Measurements from ENCODE around the gene TSKU.
A peak's percentile ranks its signal among the peaks of the same experiment; 100 is the strongest.

The TSKU gene

GRCh38 chr11:76745044-76745376 lies 38.1 kb upstream of the TSKU start:
- Histone ChIP-seq H3K4ac (ENCODE audit: low read depth in 1 of 2, low read length in 2 of 2) (no peak overlapping the region), H3K27ac (ENCODE audit: low read length, poor library complexity, severe bottlenecking) (no peak overlapping the region), H4K91ac (ENCODE audit: low read length) (no peak overlapping the region), H3K18ac (ENCODE audit: low read depth in 1 of 2, low read length in 2 of 2) (no peak overlapping the region), H3K4me2 (ENCODE audit: low read length, poor library complexity, severe bottlenecking) (no peak overlapping the region), H2AK5ac (ENCODE audit: low read length, severe bottlenecking) (no peak overlapping the region), H2BK120ac (ENCODE audit: low read depth, low read length) (no peak overlapping the region), H3K79me1 (replicated peaks; ENCODE audit: low read length, poor library complexity, severe bottlenecking) (no peaks in the 10 kb centered on the region), H2BK5ac (ENCODE audit: low read depth, low read length, poor library complexity, severe bottlenecking) (no peak overlapping the region), H3K9ac (ENCODE audit: low read length) (peak overlapping the region; percentile 63), H2BK12ac (ENCODE audit: low read length in 2 of 2) (no peak overlapping the region), H4K8ac (ENCODE audit: low read length) (no peak overlapping the region), H3K27me3 (ENCODE audit: control insufficient read depth in 1 of 2, insufficient read depth in 1 of 2, low read length in 2 of 2) (no peaks in the 10 kb centered on the region), H3K23ac (ENCODE audit: low read length in 2 of 2) (no peak overlapping the region), H3K4me1 (ENCODE audit: control insufficient read depth, insufficient read depth, low read depth, low read length) (no peaks in the 10 kb centered on the region), H2BK15ac (ENCODE audit: low read depth, poor library complexity, severe bottlenecking) (no peak overlapping the region), H3K4me3 (ENCODE audit: insufficient read depth in 1 of 2, low read depth in 1 of 2, low read length in 2 of 2) (no peak overlapping the region), H3K36me3 (ENCODE audit: control insufficient read depth in 1 of 2, insufficient read depth in 2 of 2, low read depth in 1 of 2, low read length in 2 of 2) (no peaks in the 10 kb centered on the region), H3K9me3 (ENCODE audit: control insufficient read depth, low read length) (no peaks in the 10 kb centered on the region), H2AFZ (ENCODE audit: low read depth, low read length) (no peak overlapping the region), H3K14ac (ENCODE audit: low read length in 2 of 2) (no peak overlapping the region)
- 85% methylated on average over 3 of the region's 4 CpGs for WGBS
- DNase-seq, result no peak

DNA sequence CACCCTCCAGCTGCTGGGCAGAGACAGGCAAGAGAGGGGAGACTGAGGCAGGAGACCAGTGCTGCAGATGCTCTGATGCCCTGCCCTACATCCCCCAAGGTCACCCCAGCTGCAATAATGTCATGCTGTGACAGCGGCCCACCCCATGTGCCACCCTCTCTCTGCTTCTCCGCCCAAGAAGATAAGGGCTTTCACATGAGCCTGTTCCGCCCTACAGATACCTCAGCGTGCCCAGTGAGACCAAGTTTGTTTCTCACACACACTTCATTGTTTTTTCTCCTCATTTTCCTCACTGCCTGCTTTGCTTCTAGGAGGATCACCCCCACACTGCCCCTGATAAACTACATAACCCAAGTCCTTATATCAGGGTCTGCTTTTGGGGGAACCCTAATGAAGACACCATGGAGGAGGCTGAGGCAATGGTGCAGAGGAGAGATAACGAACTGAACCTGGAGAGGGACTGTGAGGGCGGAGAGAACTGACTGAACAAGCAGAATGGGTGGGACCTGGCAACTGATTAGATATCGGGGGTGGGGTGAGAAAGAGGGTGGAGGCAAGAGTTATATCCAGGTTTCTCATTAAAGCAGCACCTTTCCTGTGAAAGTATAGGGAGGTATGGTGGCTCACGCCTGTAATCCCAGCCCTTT lies 37.5 kb upstream of the TSKU start:
- H3K18ac ChIP-seq (ENCODE audit: low read depth in 1 of 2, low read length in 2 of 2), result no peak overlapping the region
- H2AK5ac ChIP-seq (ENCODE audit: low read length, severe bottlenecking), result no peak overlapping the region
- H3K9ac ChIP-seq (ENCODE audit: low read length), result peak overlapping the region; percentile 63
- 55% methylated on average over 8 of the region's 8 CpGs for WGBS
- H2BK120ac ChIP-seq (ENCODE audit: low read depth, low read length), result no peak overlapping the region
- no peak overlapping the region for H3K4me3 ChIP-seq (ENCODE audit: insufficient read depth in 1 of 2, low read depth in 1 of 2, low read length in 2 of 2)
- H3K36me3 ChIP-seq (ENCODE audit: control insufficient read depth in 1 of 2, insufficient read depth in 2 of 2, low read depth in 1 of 2, low read length in 2 of 2), result no peaks in the 10 kb centered on the region
- DNase-seq, result no peak
- no peaks in the 10 kb centered on the region for H3K27me3 ChIP-seq (ENCODE audit: control insufficient read depth in 1 of 2, insufficient read depth in 1 of 2, low read length in 2 of 2)
- no peak overlapping the region for H2BK12ac ChIP-seq (ENCODE audit: low read length in 2 of 2)
- H4K91ac ChIP-seq (ENCODE audit: low read length), result peak overlapping the region; percentile 71
- no peak overlapping the region for H2AFZ ChIP-seq (ENCODE audit: low read depth, low read length)
- no peak overlapping the region for H4K8ac ChIP-seq (ENCODE audit: low read length)
- H3K79me1 ChIP-seq (replicated peaks; ENCODE audit: low read length, poor library complexity, severe bottlenecking), result no peaks in the 10 kb centered on the region
- H3K14ac ChIP-seq (ENCODE audit: low read length in 2 of 2), result no peak overlapping the region
- H3K4me2 ChIP-seq (ENCODE audit: low read length, poor library complexity, severe bottlenecking), result no peak overlapping the region
- no peak overlapping the region for H2BK15ac ChIP-seq (ENCODE audit: low read depth, poor library complexity, severe bottlenecking)
- H2BK5ac ChIP-seq (ENCODE audit: low read depth, low read length, poor library complexity, severe bottlenecking), result no peak overlapping the region
- H3K4ac ChIP-seq (ENCODE audit: low read depth in 1 of 2, low read length in 2 of 2), result no peak overlapping the region
- H3K23ac ChIP-seq (ENCODE audit: low read length in 2 of 2), result peak overlapping the region in 1 of 2 experiments; percentile 45
- no peak overlapping the region for H3K27ac ChIP-seq (ENCODE audit: low read length, poor library complexity, severe bottlenecking)
- H3K9me3 ChIP-seq (ENCODE audit: control insufficient read depth, low read length), result no peaks in the 10 kb centered on the region
- H3K4me1 ChIP-seq (ENCODE audit: control insufficient read depth, insufficient read depth, low read depth, low read length), result no peaks in the 10 kb centered on the region

GRCh38 chr11:76747153-76747914 lies 35.8 kb upstream of the TSKU start:
- H3K9me3 ChIP-seq (ENCODE audit: control insufficient read depth, low read length), result no peaks in the 10 kb centered on the region
- H3K4me2 ChIP-seq (ENCODE audit: low read length, poor library complexity, severe bottlenecking), result no peak overlapping the region
- no peak overlapping the region for H3K23ac ChIP-seq (ENCODE audit: low read length in 2 of 2)
- H3K4ac ChIP-seq (ENCODE audit: low read depth in 1 of 2, low read length in 2 of 2), result no peak overlapping the region
- no peak overlapping the region for H4K8ac ChIP-seq (ENCODE audit: low read length)
- WGBS, result 80% methylated on average over 4 of the region's 8 CpGs
- no peak overlapping the region for H2BK12ac ChIP-seq (ENCODE audit: low read length in 2 of 2)
- H2AK5ac ChIP-seq (ENCODE audit: low read length, severe bottlenecking), result no peak overlapping the region
- H3K9ac ChIP-seq (ENCODE audit: low read length), result no peak overlapping the region
- H3K4me1 ChIP-seq (ENCODE audit: control insufficient read depth, insufficient read depth, low read depth, low read length), result peaks cover 2% of the 10 kb centered on the region
- no peak overlapping the region for H3K14ac ChIP-seq (ENCODE audit: low read length in 2 of 2)
- no peak overlapping the region for H3K27ac ChIP-seq (ENCODE audit: low read length, poor library complexity, severe bottlenecking)
- no peak overlapping the region for H3K4me3 ChIP-seq (ENCODE audit: insufficient read depth in 1 of 2, low read depth in 1 of 2, low read length in 2 of 2)
- H2BK15ac ChIP-seq (ENCODE audit: low read depth, poor library complexity, severe bottlenecking), result no peak overlapping the region
- H3K18ac ChIP-seq (ENCODE audit: low read depth in 1 of 2, low read length in 2 of 2), result no peak overlapping the region
- H3K27me3 ChIP-seq (ENCODE audit: control insufficient read depth in 1 of 2, insufficient read depth in 1 of 2, low read length in 2 of 2), result no peaks in the 10 kb centered on the region
- H2AFZ ChIP-seq (ENCODE audit: low read depth, low read length), result no peak overlapping the region
- H2BK120ac ChIP-seq (ENCODE audit: low read depth, low read length), result no peak overlapping the region
- no peak for DNase-seq
- no peak overlapping the region for H2BK5ac ChIP-seq (ENCODE audit: low read depth, low read length, poor library complexity, severe bottlenecking)
- H3K79me1 ChIP-seq (replicated peaks; ENCODE audit: low read length, poor library complexity, severe bottlenecking), result no peaks in the 10 kb centered on the region
- no peak overlapping the region for H4K91ac ChIP-seq (ENCODE audit: low read length)
- H3K36me3 ChIP-seq (ENCODE audit: control insufficient read depth in 1 of 2, insufficient read depth in 2 of 2, low read depth in 1 of 2, low read length in 2 of 2), result no peaks in the 10 kb centered on the region

DNA sequence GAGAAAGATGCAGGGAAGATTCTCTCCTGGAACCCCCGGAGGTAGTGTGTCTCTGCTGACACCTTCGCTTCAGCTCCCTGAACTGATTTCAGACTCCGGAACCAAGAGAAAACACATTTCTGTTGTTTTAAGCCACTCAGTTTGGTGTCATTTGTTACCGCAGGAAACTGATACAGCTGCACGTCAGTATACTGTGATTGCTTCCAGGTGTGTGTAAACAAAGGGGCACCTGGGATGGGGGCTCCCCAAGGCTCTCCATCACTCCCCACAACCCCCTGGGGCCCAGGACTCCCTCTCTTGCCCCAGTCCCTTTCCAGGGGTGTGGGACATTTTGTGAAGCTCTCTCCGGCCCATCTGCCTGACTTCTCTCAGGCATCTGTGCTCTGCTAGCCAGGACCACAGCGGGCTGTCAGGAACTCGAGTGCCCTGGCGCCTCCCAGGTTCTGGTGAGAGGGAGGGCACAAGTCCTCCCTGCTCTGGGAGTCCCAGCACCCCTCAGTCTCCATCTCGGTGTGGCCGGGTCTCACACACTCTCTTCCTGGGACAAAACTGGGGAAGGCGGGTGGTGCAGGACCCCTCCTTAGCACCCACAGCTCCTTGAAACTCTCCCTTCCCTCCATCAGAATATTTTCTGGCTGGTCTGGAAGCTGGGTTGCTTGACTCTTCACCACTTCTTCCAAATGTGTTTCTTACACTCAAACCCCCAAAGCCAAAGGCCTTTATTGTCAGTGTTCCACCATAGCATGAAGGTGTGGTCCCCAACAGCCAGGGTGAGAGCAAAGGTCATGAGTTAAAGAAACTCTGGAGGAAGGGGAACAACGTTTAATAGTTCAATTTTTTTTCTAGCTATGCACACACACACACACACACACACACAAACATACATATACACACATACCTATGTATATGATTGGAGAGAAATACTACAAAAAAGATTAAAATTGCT lies 35.0 kb upstream of the TSKU start:
- Histone ChIP-seq H2BK120ac (ENCODE audit: low read depth, low read length) (no peak overlapping the region), H2AK5ac (ENCODE audit: low read length, severe bottlenecking) (no peak overlapping the region), H2BK5ac (ENCODE audit: low read depth, low read length, poor library complexity, severe bottlenecking) (no peak overlapping the region), H3K4ac (ENCODE audit: low read depth in 1 of 2, low read length in 2 of 2) (no peak overlapping the region), H3K4me3 (ENCODE audit: insufficient read depth in 1 of 2, low read depth in 1 of 2, low read length in 2 of 2) (no peak overlapping the region), H2AFZ (ENCODE audit: low read depth, low read length) (no peak overlapping the region), H4K8ac (ENCODE audit: low read length) (peak overlapping the region; percentile 45), H2BK15ac (ENCODE audit: low read depth, poor library complexity, severe bottlenecking) (no peak overlapping the region), H3K4me2 (ENCODE audit: low read length, poor library complexity, severe bottlenecking) (no peak overlapping the region), H3K14ac (ENCODE audit: low read length in 2 of 2) (no peak overlapping the region), H3K79me1 (replicated peaks; ENCODE audit: low read length, poor library complexity, severe bottlenecking) (no peaks in the 10 kb centered on the region), H4K91ac (ENCODE audit: low read length) (no peak overlapping the region), H3K4me1 (ENCODE audit: control insufficient read depth, insufficient read depth, low read depth, low read length) (peaks cover 2% of the 10 kb centered on the region), H3K9me3 (ENCODE audit: control insufficient read depth, low read length) (no peaks in the 10 kb centered on the region), H3K27ac (ENCODE audit: low read length, poor library complexity, severe bottlenecking) (no peak overlapping the region), H2BK12ac (ENCODE audit: low read length in 2 of 2) (no peak overlapping the region), H3K36me3 (ENCODE audit: control insufficient read depth in 1 of 2, insufficient read depth in 2 of 2, low read depth in 1 of 2, low read length in 2 of 2) (no peaks in the 10 kb centered on the region), H3K27me3 (ENCODE audit: control insufficient read depth in 1 of 2, insufficient read depth in 1 of 2, low read length in 2 of 2) (no peaks in the 10 kb centered on the region), H3K23ac (ENCODE audit: low read length in 2 of 2) (no peak overlapping the region), H3K18ac (ENCODE audit: low read depth in 1 of 2, low read length in 2 of 2) (no peak overlapping the region), H3K9ac (ENCODE audit: low read length) (no peak overlapping the region)
- 83% methylated on average over 12 of the region's 13 CpGs for whole genome bisulfite sequencing
- no peak for DNase-seq
